ENCODE results near the gene SERPINB1. TPM values are rescaled to one million over a fixed set of nuclear protein-coding genes. Genes with fewer than 3 reads are reported as not detected.

Gene SERPINB1
- total RNA-seq, 1 donor from 2014 or later: 62.0 TPM

DNA sequence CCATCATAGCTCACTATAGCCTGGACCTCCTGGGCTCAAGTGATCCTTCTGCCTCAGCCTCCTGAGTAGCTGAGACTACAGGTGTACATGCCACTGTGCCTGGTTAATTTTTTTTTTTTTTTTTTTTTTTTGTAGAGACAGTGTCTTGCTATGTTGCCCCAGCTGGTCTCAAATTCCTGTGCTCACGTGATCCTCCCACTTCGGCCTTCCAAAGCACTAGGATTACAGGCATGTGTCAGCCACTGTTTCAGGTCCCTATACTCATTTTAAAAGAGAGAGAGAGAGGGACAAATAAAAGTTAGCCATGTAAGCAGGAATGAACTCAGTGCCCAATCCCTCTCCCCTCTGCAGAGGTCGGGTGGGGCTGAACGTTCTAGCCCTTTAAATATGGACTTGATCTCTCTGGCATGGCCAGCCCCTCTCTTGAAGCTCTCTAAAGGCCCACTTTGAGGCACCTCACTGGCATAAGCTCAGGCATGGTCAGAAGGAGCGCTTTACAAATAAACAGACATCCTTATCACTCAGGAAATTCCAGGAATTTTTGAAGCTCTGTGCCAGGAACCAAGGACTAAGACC lies 9.0 kb upstream of the SERPINB1 start:
- DNase-seq (ENCODE audit: low spot score): no peak

DNA sequence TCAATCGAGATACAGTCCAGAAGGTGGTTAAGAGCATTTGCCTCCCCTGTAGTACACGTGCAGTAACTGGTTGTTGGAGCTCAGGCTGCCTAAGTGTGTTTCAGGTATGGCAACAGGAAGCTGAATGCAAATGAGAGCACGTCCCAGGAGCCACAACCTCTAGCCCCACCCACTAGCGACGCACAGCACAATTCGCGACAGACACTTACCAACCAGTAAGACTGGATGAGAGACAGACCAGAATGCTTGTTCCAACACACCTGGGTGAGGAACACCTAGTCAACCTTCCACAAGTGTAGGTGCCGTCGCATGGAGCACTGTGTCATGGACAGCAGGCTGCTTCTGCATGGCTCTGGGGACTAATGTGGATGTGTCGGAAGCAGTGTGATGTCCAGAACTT lies 7.2 kb upstream of the SERPINB1 start:
- DNase-seq (ENCODE audit: low spot score): no peak

DNA sequence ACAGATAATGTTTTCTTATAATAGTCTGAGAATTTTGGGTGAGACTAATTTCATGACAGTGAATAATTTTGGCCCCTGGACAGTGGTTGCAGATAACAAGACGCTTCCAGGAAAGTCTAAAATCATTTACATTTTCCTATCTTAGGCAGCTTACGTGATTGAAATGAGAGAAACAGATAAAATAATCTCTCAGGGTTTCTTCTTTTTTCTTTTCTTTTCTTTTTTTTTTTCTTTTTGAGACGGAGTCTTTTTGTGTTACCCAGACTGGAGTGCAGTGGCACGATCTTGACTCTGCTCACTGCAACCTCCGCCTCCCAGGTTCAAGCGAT lies 4.2 kb upstream of the SERPINB1 start:
- no peak for DNase-seq (ENCODE audit: low spot score)

DNA sequence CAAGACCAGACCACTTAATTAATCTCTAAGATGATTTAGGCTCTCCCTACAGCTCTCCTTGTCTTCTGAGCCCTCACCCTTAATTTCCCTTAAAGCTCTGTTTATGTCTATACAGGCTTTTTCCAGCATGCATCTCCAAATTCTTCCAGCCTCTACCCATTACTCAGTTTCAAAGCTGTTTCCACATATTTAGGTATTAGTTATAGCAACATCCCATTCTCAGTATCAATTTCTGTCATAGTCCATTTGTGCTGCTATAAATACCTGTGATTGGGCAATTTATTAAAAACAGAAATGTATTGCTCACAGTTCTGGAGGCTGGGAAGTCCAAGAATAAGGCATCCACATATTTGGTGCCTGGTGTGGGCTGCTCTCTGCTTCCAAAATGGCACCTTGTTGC lies 2.3 kb upstream of the SERPINB1 start:
- DNase-seq (ENCODE audit: low spot score): no peak

DNA sequence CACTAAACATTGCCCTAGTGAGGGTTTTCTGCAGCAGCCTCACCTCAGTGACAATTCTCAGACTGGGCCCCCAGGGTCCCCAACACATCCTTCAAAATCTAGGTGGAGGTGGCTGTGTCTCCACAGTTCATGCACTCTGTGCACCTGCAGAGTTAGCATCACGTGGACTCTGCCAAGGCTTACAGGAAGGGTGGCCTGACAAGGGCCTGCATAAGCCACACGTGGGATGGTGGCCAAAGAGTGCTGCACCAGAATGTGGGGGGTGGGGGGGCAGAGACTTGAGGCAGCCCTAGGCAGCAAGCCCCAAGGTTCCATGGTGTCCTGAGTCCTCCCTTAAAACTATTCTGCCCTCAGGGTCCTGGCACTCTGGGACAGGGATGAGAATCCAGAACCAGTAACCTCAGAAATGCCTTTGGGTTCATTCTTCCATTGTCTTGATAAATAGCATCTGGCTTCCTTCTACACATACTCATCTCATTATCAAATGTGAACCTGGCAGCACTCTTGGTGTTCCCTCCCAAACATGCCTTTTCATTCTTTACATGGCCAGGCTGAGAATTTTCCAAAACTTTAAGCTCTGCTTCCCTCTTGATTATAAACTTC lies 1.6 kb upstream of the SERPINB1 start:
- no peak for DNase-seq (ENCODE audit: low spot score)

DNA sequence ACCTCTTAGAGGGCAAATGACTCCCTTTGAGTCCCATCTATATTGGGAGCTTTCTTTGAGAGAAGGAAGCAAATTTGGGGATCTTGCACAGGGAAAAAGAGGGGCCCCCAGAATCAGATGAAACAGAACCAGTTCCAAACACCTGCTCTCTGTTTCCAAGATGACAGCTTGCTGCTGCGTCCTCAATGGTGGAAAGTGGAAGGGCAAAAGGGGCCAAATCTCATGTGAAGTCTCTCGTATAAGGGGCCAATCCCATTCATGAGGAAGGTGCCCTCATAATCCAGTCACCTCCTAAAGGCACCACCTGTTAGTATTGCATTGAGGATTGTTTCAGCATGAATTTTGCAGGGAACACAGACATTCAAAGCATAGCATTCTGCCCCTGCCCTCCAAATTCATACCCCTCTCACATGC lies 483 bp upstream of the SERPINB1 start:
- no peak for DNase-seq (ENCODE audit: low spot score)

DNA sequence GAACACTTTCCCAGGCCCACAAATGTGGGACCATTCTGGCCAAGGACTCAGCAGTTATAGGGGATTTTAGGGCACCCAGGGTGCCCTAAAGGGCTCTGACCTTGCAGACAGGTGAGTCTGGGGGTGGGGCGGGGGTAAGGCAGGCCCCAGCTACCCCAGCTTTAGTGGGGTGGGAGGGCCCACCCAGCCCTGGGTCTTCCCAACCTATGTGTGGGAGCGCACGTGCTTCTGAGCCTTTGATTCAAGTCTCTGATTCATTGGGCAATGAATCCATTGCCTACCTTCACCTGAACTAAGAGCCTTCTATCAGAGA lies 958 bp downstream of the SERPINB1 start:
- DNase-seq (ENCODE audit: low spot score): no peak

DNA sequence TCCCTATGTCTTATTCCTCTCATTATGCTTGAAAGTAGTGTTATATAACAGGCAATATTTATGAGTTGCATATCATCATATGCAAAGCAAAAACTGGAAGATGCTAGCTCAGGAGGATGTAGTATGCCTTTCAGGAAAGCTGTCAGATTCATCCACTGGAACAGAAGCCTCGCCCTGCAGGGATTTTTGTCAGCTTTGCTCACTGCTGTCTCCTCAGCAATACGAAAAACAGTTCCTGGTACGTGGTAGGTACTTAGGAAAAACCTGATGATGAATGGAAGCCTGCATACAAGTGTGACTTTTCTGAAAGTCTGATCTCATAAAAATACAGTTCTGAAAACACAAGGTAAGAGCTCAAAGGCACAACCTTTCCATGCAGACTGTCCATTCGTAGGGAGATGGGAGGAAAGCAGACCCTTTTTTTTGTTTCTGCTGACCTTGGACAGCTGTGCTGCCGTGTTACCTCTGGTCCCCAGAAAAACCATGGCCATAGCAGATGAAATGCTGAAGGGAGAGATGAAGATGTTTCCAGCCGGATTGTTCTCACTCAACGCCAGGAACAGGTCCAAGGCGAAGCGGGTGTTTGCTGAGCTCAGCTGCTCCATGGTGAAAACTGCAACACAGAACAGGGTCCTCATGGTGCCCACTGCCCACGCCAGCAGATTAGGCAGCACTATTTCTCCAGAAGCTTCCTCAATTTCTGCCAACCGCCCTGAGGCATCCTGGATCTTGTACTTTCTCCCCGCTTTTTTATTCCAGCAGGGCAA lies 1.5 kb downstream of the SERPINB1 start:
- DNase-seq (ENCODE audit: low spot score): no peak

DNA sequence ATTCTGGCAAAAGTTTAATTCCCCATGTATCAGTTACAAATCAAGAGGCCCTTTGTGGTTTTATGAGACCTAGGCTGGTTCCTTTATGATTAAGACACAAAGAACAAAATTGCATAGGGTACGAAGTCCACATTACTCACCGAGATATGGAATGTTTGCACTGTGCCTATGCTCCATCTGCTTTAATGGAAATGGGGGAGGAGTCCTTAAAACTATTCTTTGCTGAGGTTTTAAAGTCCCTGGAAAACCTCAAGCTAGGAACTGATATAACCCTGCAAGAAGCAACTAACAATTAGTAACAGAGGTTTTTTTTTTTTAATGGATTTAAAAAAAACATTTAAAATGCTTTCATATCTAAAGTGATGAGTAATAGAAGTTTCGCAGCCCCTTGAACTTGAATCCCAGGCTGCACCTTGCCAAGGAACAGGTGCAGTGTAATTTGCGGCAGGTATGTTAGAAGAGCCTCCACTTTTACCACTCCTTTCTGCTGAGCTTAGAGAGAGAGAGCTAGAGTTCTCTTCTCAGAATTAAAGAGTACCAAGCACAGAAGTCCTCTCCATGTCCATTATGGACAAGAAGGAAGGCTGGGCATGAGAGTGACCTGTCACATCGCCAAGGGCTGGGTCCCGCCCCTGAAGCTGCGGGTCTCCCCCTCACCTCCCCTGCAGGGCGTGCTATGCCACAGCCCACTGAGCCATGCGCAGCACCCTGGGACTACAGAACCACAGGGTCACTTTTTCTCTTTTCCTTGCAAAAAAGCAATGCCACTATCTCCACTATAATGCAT lies 2.3 kb downstream of the SERPINB1 start:
- no peak for DNase-seq (ENCODE audit: low spot score)

DNA sequence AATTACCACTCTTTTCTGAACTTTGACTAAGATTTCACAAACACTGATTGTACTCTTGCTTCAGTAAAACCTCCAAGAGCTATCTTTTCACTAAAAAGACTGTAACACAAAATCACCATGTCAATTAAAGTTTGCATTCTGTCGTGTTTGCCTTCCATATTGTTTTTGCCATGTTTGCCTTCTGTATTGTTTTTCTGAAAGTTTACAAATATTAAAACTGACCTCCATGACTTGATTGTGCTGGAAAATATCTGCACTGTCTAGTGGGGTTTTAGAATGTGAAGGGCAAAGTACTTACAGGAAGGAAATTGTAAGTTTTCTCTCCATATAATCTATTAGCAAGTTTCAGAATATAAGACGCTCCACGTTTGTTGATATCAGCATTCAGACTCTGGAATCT lies 3.4 kb downstream of the SERPINB1 start:
- no peak for DNase-seq (ENCODE audit: low spot score)

DNA sequence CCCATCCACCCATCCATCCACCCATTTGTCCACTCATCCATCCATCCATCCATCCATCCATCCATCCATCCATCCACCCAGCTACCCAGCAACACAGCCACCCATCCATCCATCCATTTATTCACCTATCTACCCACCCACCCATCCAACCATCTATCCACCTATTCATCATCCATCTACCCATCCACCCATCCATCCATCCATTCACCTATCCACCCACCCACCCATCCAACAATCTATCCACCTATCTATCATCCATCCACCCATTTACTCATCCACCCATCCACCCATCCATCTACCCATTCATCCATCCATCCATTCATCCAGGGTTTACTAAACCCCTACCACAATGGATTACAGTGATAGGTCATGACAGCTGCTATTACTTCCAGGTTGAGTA lies 7.4 kb downstream of the SERPINB1 start:
- DNase-seq (ENCODE audit: low spot score): no peak

DNA sequence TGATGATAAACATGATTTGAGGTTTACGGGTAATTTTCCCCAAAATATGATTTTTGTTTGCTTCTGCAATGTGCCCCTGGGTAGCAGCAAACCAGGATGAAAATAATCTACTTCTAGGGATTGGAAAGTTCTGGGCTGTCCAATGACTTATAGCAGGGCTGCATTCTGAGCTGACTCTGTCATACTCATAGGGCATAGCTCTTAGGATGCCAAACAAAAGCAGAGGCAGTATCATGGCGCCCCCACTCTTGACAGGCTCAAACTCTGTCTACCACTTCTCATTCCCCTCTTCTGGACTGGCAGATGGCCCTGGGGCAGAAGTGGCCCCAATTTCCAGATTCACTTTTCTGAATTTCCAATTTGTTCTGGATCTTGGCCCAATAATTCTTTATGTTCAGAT lies 10.3 kb downstream of the SERPINB1 start:
- no peak for DNase-seq (ENCODE audit: low spot score)

DNA sequence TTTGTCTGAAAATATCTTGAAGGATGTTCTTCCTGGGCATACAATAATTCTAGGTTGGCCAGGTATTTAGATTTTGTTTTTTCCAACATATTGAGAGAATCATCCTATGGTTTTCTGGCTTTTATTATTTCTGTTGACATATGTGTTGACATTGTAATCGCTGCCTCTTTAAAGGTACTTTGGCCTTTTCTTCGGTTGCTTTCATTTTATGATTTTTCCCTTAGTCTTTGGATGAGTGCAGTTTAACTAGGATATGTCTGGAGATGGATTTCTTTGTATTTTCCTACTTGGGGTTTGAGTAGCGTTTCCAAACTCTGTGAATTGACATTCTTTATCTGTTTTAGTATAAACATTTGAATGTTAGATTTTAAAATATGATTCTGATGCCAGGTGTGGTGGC lies 11.5 kb downstream of the SERPINB1 start:
- no peak for DNase-seq (ENCODE audit: low spot score)

DNA sequence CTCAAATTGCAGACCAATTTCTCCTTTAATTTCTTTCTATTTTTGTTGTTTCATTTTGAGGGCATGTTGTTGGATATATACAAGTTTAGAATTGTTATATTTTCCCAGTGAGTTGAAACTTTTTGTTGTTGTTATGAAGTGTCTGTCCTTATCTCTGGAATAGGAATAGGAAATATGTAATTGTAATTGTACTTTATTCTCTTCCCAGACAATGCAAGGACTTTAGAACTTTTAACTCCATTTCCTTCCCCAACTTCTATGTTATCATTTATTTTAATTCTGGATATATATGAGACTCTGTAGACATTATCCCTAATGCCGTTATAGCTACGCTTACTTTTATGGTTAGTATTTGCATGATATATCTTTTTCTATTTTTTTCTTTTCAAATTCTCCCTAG lies 12.4 kb downstream of the SERPINB1 start:
- no peak for DNase-seq (ENCODE audit: low spot score)

DNA sequence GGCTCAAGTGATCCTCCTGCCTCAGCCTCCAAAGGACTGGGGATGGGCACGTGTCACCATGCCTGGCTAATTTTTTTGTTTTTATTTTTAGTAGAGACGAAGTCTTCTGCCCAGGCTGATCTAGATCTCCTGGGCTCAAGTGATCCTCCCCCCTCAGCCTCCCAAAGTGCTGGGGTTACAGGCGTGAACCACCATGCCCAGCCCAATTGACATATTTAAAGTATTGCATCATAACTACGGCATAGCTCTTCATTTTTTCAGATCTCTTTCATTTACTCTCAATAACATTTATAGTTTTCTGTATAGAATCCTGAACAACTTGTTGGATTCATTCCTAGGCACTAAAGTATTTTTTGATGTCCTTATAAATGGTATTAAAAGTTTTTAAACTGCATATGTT lies 13.0 kb downstream of the SERPINB1 start:
- no peak for DNase-seq (ENCODE audit: low spot score)

DNA sequence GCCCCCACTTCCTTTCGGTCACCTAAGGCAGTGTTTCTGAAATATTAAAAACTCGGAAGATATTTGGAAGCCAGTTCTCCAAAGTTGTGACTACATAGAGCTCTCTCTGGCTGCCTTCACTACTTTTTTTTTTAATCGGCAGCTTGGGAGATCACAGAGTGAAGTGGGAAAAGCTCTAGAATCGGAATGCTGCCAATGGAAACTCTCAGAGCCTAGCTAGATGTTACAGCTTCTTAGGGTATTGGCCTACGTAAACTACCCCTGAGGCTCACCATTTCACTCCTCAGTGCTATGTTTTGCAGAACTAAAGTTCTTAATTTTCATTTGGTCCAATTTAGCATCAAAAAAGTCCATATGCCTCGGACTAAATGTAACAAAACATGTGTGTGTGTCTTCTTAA lies 14.5 kb downstream of the SERPINB1 start:
- DNase-seq (ENCODE audit: low spot score): no peak

DNA sequence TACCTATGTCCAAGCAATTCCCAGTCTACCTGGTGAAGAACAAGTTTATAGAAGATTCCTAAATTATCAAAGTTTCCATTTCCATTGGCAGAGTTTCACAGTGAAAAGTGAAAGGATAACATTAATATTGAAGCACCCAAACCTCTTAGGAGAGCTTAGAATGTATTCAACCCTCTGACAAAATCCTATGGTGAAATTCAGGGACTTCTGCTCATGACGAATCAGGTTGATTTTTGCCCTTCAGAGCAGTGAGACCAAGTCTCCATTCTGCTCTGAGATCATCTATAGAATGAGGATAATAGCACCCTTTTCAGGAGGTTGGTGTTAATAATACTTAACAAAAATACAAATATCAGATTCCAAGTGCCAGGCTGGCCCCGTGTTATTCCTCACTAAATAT lies 15.5 kb downstream of the SERPINB1 start:
- DNase-seq (ENCODE audit: low spot score): no peak

DNA sequence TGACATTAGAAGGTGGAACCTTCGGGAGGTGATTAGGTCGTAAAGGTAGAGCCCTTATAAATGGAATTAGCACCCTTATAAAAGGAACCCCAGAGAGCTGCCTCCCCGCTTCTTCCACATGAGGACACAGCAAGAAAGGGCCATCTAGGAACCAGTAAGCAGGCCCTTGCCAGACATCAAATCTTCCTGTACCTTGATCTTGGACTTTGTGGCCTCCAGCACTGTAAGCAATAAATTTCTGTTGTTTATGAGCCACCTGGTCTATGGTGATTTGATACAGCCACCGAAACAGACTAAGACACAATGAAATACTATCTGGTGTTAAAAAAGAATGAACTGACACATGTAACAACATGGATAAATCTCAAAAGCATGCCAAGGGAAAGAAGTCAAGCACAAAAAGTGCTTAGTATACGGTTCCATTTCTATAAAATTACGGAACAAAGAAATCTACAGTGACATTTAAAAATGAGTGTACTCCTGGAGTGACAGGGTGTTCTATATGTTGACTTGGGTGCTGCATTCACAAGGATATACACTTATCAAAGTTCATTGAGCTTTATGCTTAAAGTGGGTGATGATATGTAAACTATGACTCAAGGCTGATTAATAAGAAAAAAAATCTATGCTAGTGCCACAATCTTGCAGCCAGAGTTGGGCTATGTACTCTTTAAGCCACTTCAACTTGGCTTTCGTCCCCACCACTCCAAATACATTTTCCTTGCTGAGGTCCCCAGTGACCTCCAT lies 18.4 kb downstream of the SERPINB1 start:
- DNase-seq (ENCODE audit: low spot score): no peak

DNA sequence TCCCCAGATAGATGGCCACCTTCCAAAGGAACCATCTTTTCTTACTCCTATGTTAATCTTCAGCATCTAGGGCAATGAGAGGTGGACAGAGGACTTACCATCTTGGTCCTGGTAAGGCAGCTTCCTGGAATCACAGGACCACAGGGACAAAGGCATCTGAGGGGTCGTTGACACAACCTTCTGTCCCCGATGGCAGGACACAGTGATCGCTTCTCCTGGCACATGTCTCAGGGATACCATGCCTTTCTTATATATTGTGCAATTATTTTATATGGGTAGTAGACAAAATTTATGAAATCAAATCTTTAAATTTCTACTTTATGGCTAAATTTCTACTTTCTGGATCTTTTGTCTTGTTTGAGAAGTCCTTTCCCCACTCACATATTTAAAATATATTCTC lies 20.1 kb downstream of the SERPINB1 start:
- no peak for DNase-seq (ENCODE audit: low spot score)

DNA sequence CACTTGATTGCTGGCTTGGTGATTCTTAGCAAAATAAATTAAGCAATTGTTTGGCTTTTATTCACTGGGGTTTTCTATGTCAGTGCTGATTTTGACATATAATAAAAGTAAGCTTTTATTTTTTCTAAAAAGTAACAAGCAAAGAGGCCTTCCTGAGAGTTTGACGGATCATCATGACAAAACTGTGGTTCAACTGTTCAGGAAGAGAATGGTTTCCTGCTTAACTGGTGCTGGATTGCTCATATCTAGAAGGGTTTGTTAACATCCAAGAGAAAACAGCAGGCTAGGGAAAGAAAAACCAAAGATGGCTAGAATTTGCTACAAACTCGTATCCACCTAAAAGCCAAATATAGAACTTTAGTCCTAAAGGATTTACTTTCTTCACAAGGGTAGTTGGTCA lies 21.2 kb downstream of the SERPINB1 start:
- no peak for DNase-seq (ENCODE audit: low spot score)

DNA sequence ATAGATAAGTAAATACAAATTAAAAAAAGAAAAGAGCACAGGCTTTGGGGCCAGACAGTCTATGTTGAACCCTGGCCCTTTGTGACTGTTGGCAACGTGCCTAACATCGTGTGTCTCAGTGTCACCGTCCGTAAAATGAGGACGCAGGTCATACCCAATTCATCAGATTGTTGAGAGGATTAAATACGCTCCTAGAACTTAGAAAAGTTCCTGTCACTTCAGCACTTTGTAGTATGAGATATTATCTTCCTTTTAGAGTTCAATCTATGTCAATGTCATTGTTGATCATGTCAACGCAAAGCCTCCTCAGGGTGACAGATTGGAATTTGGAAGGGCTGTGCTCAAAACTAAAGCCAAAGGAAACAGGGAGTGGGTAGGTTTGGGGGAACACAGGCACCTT lies 21.7 kb downstream of the SERPINB1 start:
- no peak for DNase-seq (ENCODE audit: low spot score)

DNA sequence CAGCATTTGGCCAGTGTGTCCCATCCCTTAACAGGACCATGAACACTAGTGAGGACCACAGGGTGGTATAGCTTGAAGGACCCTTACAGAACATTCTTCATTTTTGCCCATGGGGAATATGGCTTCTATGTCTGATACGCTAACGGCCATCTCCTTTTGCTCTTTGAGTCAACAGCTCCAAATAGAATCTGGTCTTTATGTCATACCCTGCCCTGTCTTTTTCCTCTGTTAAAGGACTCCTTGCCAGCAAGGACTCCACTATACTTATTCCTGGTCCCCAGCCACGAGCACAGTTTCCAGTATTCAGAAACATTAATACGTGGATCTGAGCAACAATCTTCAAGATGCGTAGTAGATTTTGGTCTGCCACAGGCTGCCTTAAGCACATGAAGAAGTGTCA lies 22.5 kb downstream of the SERPINB1 start:
- DNase-seq (ENCODE audit: low spot score): no peak
